Activated T-cell treated with anti-CD3 and anti-CD28 coated beads for 1 hour (primary cell): Measurements from ENCODE around the gene ZNF492.
"Not testable (repeated sequence)": the region's sequence is repeated elsewhere in the genome, so short reads cannot be mapped to it uniquely, and the experiment has no call there.

Experiments used
- DNase-seq: peaks from one replicate; pipeline ENCODE4 v3.0.0-alpha.2; 2020; ENCODE audit warnings: low read depth

The ZNF492 gene

GRCh38 chr19:22617614-22618320 is 16.4 kb upstream of the ZNF492 start:
- no peak for DNase-seq

GRCh38 chr19:22619371-22619770 is 14.8 kb upstream of the ZNF492 start:
- DNase-seq = no peak

- no peak for DNase-seq
These were observed 14.2 kb upstream of the ZNF492 start for GRCh38 chr19:22619932-22620331.

GRCh38 chr19:22620401-22620800 is 13.7 kb upstream of the ZNF492 start:
- DNase-seq = no peak

GRCh38 chr19:22620912-22621311 is 13.2 kb upstream of the ZNF492 start:
- no peak for DNase-seq

GRCh38 chr19:22622020-22622419 is 12.1 kb upstream of the ZNF492 start:
- DNase-seq = no peak

GRCh38 chr19:22622901-22623840 is 11.0 kb upstream of the ZNF492 start:
- DNase-seq = no peak

- no peak for DNase-seq
These were observed 10.3 kb upstream of the ZNF492 start for GRCh38 chr19:22623841-22624221.

- no peak for DNase-seq
These were observed 8.7 kb upstream of the ZNF492 start for GRCh38 chr19:22625266-22626035.

GRCh38 chr19:22627526-22627925 is 6.6 kb upstream of the ZNF492 start:
- no peak for DNase-seq

GRCh38 chr19:22628401-22628800 is 5.7 kb upstream of the ZNF492 start:
- DNase-seq = no peak

- no peak for DNase-seq
These were observed 315 bp downstream of the ZNF492 start for GRCh38 chr19:22634450-22634827.

GRCh38 chr19:22685493-22685892 is 51.4 kb downstream of the ZNF492 start:
- not testable (repeated sequence) for DNase-seq

GRCh38 chr19:22702661-22703060 is 68.5 kb downstream of the ZNF492 start:
- not testable (repeated sequence) for DNase-seq

GRCh38 chr19:22703096-22703495 is 69.0 kb downstream of the ZNF492 start:
- DNase-seq = not testable (repeated sequence)

GRCh38 chr19:22708983-22709382 is 74.9 kb downstream of the ZNF492 start:
- no peak for DNase-seq
